Neural progenitor cell (in vitro differentiated cells): ENCODE results near the gene ANP32E. TPM values are rescaled to one million over a fixed set of nuclear protein-coding genes. Genes with fewer than 3 reads are reported as not detected.
"Not testable (repeated sequence)": the region's sequence is repeated elsewhere in the genome, so short reads cannot be mapped to it uniquely, and the experiment has no call there.

Source experiments
- DNase-seq: peaks from one replicate; pipeline ENCODE4 v3.0.0-alpha.2; 2016; ENCODE audit warnings: low spot score
- H2AFZ ChIP-seq: fragments of 200-600 bp; sonication (generic); replicated peaks from 2 replicates; pipeline ENCODE4 v1.6.1; 2016; ENCODE audit warnings: antibody characterized with exemption
- H3F3A ChIP-seq: fragments of 200-600 bp; sonication (generic); 2 replicates; pipeline ENCODE4 v1.6.1; 2016; ENCODE audit warnings: antibody characterized with exemption, low read depth
- H3K27ac ChIP-seq: fragments of 200-600 bp; sonication (generic); 2 replicates; pipeline ENCODE4 v1.5.1; 2016; ENCODE audit warnings: mild to moderate bottlenecking
- H3K27me3 ChIP-seq: fragments of 200-600 bp; sonication (generic); 2 replicates; pipeline ENCODE4 v1.6.1; 2016; ENCODE audit warnings: mild to moderate bottlenecking, moderate library complexity
- H3K36me3 ChIP-seq: fragments of 200-600 bp; sonication (generic); 2 replicates; pipeline ENCODE4 v1.5.1; 2016
- H3K4me1 ChIP-seq: fragments of 200-600 bp; sonication (generic); 2 replicates; pipeline ENCODE4 v1.6.1; 2016; ENCODE audit warnings: mixed run types
- H3K4me2 ChIP-seq: fragments of 200-600 bp; sonication (generic); 2 replicates; pipeline ENCODE4 v1.6.1; 2016
- H3K4me3 ChIP-seq: fragments of 200-600 bp; sonication (generic); 2 replicates; pipeline ENCODE4 v1.5.1; 2016
- H3K79me2 ChIP-seq: fragments of 200-600 bp; sonication (generic); 2 replicates; pipeline ENCODE4 v1.6.1; 2016; ENCODE audit warnings: low read depth
- H3K9ac ChIP-seq: fragments of 200-600 bp; sonication (generic); 2 replicates; pipeline ENCODE4 v1.6.1; 2016
- H3K9me3 ChIP-seq: fragments of 200-600 bp; sonication (generic); 2 replicates; pipeline ENCODE4 v1.5.1; 2016; ENCODE audit warnings: low read depth
- H4K20me1 ChIP-seq: fragments of 200-600 bp; sonication (generic); 2 replicates; pipeline ENCODE4 v1.6.1; 2016; ENCODE audit warnings: low read depth
- H3K27ac Mint-ChIP-seq: 3 replicates; pipeline ENCODE4 v1.8.0; 2021; ENCODE audit warnings: mixed read lengths
- H3K27me3 Mint-ChIP-seq: 2 replicates; pipeline ENCODE4 v1.8.0; 2022; ENCODE audit warnings: low read depth, mild to moderate bottlenecking, inconsistent platforms, moderate library complexity, mixed read lengths; ENCODE audit not compliant: insufficient read depth
- H3K36me3 Mint-ChIP-seq: 3 replicates; pipeline ENCODE4 v1.8.0; 2021; ENCODE audit warnings: mixed read lengths
- H3K4me1 Mint-ChIP-seq: 3 replicates; pipeline ENCODE4 v1.8.0; 2021; ENCODE audit warnings: mixed read lengths
- H3K4me3 Mint-ChIP-seq: 3 replicates; pipeline ENCODE4 v1.8.0; 2021; ENCODE audit warnings: mild to moderate bottlenecking, moderate library complexity, mixed read lengths
- H3K9me3 Mint-ChIP-seq: 3 replicates; pipeline ENCODE4 v1.8.0; 2020; ENCODE audit warnings: mixed read lengths
- CTCF ChIP-seq: fragments of 200-600 bp; sonication (generic); IDR thresholded peaks from 2 replicates; pipeline ENCODE4 v1.5.1; 2017; ENCODE audit warnings: antibody characterized with exemption, mild to moderate bottlenecking
- EZH2 ChIP-seq: fragments of 200-600 bp; sonication (generic); IDR thresholded peaks from 2 replicates; pipeline ENCODE4 v1.6.1; 2017; ENCODE audit warnings: antibody characterized with exemption, mild to moderate bottlenecking, moderate library complexity
- EZH2phosphoT487 ChIP-seq: fragments of 200-600 bp; sonication (generic); IDR thresholded peaks from 2 replicates; pipeline ENCODE4 v1.6.1; 2017; ENCODE audit warnings: antibody characterized with exemption
- total RNA-seq: library from RNA; depleted of rRNA; stranded (reverse); fragments of >200 nt; gene quantifications from 2 replicates; pipeline ENCODE4 v1.2.3, GENCODE V29; 2015; ENCODE audit warnings: low replicate concordance

The ANP32E gene
- total RNA-seq, 1 donor from 2014 or later, result 201 TPM

GRCh38 chr1:150192012-150192411, 43.9 kb downstream of the ANP32E start:
- no peaks in the 10 kb centered on the region for H3K9me3 ChIP-seq
- H3K4me2 ChIP-seq, result no peak overlapping the region
- H3F3A ChIP-seq, result no peaks in the 10 kb centered on the region
- Mint-ChIP-seq H3K27ac (no peak overlapping the region), H3K36me3 (no peaks in the 10 kb centered on the region), H3K4me3 (no peak overlapping the region), H3K9me3 (no peaks in the 10 kb centered on the region), H3K27me3 (peaks cover 2% of the 10 kb centered on the region), H3K4me1 (peaks cover 5% of the 10 kb centered on the region)
- H2AFZ ChIP-seq, result no peak overlapping the region
- H3K79me2 ChIP-seq, result no peaks in the 10 kb centered on the region
- H3K27ac ChIP-seq, result no peak overlapping the region
- no peak for DNase-seq
- no peak overlapping the region for H3K4me3 ChIP-seq
- H3K4me1 ChIP-seq, result no peaks in the 10 kb centered on the region
- no peaks in the 10 kb centered on the region for H3K27me3 ChIP-seq
- H4K20me1 ChIP-seq, result no peaks in the 10 kb centered on the region
- TF ChIP-seq EZH2 (no peak), CTCF (no peak), EZH2phosphoT487 (no peak)
- no peaks in the 10 kb centered on the region for H3K36me3 ChIP-seq
- H3K9ac ChIP-seq, result no peak overlapping the region

- Mint-ChIP-seq H3K27ac (peak overlapping the region; percentile 42), H3K4me1 (peaks cover 9% of the 10 kb centered on the region), H3K4me3 (no peak overlapping the region), H3K36me3 (no peaks in the 10 kb centered on the region), H3K27me3 (peaks cover 5% of the 10 kb centered on the region), H3K9me3 (no peaks in the 10 kb centered on the region)
- Histone ChIP-seq H3K9ac (no peak overlapping the region), H3F3A (no peaks in the 10 kb centered on the region), H3K9me3 (no peaks in the 10 kb centered on the region), H3K4me1 (peaks cover under 1% of the 10 kb centered on the region), H3K27me3 (no peaks in the 10 kb centered on the region), H3K79me2 (no peaks in the 10 kb centered on the region), H2AFZ (no peak overlapping the region), H3K4me2 (no peak overlapping the region), H4K20me1 (no peaks in the 10 kb centered on the region), H3K4me3 (no peak overlapping the region), H3K27ac (no peak overlapping the region), H3K36me3 (no peaks in the 10 kb centered on the region)
- DNase-seq, result no peak
- TF ChIP-seq EZH2 (no peak), EZH2phosphoT487 (no peak), CTCF (no peak)
These were observed 48.4 kb downstream of the ANP32E start for GRCh38 chr1:150187560-150187931.

GRCh38 chr1:150186789-150187559, 48.9 kb downstream of the ANP32E start:
- Mint-ChIP-seq H3K4me3 (no peak overlapping the region), H3K27ac (peak overlapping the region; percentile 42), H3K4me1 (peaks cover 13% of the 10 kb centered on the region), H3K27me3 (peaks cover 5% of the 10 kb centered on the region), H3K9me3 (no peaks in the 10 kb centered on the region), H3K36me3 (no peaks in the 10 kb centered on the region)
- Histone ChIP-seq H4K20me1 (no peaks in the 10 kb centered on the region), H3K79me2 (no peaks in the 10 kb centered on the region), H3K27me3 (no peaks in the 10 kb centered on the region), H3K4me2 (no peak overlapping the region), H3K36me3 (no peaks in the 10 kb centered on the region), H3K4me3 (no peak overlapping the region), H3F3A (no peaks in the 10 kb centered on the region), H3K4me1 (peaks cover 6% of the 10 kb centered on the region), H3K9ac (no peak overlapping the region), H3K27ac (no peak overlapping the region), H3K9me3 (no peaks in the 10 kb centered on the region), H2AFZ (no peak overlapping the region)
- TF ChIP-seq CTCF, result peak; percentile 69
- no peak for TF ChIP-seq EZH2phosphoT487
- DNase-seq, result peak; percentile 65

- not testable (repeated sequence) for H3K9me3 ChIP-seq, H3F3A ChIP-seq, DNase-seq, H3K9ac ChIP-seq, H3K4me3 Mint-ChIP-seq, H3K27me3 Mint-ChIP-seq, H4K20me1 ChIP-seq, H3K79me2 ChIP-seq, H3K27ac Mint-ChIP-seq, H3K36me3 Mint-ChIP-seq, H3K4me2 ChIP-seq, H3K36me3 ChIP-seq, H3K27ac ChIP-seq, H3K27me3 ChIP-seq, H2AFZ ChIP-seq, H3K4me1 ChIP-seq, H3K9me3 Mint-ChIP-seq, H3K4me3 ChIP-seq
- peaks cover 18% of the 10 kb centered on the region for H3K4me1 Mint-ChIP-seq
These were observed 49.5 kb downstream of the ANP32E start for GRCh38 chr1:150186438-150186788.
